GM18858 (cell line): ENCODE data around the gene KCNJ9.
A peak's percentile ranks its signal among the peaks of the same experiment; 100 is the strongest.

Experiments used
- ATAC-seq: cut with Tn5 transposase; IDR thresholded peaks from one replicate; pipeline ENCODE4 v1.9.1; 2021; ENCODE audit not compliant: unreplicated experiment

KCNJ9 gene

GRCh38 chr1:160087118-160087662 lies 5.9 kb downstream of the KCNJ9 start:
- no peak for ATAC-seq

- no peak for ATAC-seq
Observed at GRCh38 chr1:160089883-160090282, 8.5 kb downstream of the KCNJ9 start.

DNA sequence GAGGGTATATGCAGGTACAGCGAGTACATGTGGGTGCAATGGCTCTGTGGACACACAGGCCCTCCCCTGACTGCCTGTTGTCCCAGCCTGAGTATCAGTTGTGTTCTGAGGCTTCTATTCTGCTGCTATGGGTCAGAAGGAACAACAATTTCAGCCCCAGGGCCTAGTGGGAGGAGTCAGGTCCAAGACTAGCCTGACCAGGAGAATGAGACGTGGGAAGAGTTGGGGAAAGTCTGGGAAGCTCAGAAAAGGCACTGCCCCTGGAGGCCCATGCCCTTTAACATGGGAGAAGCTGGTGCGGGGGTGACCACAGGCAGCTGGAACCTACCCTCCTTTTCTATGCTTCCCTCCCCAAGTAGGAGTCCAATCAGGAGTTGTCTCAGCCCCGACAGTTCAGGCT lies 9.4 kb downstream of the KCNJ9 start:
- ATAC-seq, result no peak

- ATAC-seq, result no peak
Observed at GRCh38 chr1:160091666-160092223, 10.4 kb downstream of the KCNJ9 start.

DNA sequence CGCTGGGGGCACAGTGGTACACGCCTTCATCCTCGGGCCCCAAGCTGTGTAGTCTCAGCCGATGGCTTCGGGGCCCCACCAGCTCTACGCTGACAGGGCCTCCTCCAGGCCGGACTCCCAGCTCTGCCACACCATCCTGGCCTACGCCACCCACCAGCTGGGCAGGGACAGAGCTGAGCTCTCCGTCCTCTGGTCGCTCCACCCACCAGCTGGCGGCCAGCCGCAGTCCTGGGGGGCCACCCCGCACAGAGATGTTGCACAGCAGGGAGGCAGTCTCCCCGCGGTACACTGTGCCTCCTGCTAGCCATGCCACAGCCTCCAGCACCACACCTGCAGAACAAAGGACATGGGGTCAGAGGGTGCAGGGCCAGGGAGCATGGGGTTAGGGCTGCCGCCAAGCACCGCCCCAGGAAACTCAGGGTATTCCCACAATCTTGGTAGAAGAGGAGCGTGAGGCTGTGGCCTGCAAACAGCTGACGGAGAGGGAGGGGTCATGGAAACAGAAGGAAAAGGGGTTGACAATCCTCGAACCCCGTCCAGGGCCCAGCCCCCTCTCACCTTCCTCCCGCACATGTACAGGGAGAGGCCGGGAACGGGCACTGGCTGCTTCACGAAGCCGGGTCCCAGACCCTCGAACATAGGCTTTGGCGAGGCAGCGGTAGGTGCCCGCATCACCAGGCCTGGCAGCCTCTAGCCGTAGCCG lies 11.2 kb downstream of the KCNJ9 start:
- no peak for ATAC-seq

GRCh38 chr1:160093069-160093395 lies 11.7 kb downstream of the KCNJ9 start:
- ATAC-seq, result no peak

- ATAC-seq, result no peak
Observed at GRCh38 chr1:160093624-160094290, 12.4 kb downstream of the KCNJ9 start.

DNA sequence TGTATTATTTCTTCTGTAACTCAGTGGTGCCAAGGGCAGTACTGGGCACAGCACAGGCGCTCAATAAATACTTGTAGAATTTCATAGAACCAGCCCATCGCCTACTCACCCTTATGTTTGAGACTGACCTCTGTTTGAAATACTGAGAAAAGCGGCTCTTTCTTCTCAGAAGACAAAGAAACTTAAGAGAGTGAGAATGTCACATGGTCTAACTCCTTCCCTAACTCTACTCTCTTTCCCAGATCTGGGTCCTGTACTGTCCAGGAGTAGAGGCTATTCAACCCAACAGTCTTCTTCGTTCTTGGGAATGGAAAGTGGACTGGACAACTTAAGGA lies 12.9 kb downstream of the KCNJ9 start:
- no peak for ATAC-seq

DNA sequence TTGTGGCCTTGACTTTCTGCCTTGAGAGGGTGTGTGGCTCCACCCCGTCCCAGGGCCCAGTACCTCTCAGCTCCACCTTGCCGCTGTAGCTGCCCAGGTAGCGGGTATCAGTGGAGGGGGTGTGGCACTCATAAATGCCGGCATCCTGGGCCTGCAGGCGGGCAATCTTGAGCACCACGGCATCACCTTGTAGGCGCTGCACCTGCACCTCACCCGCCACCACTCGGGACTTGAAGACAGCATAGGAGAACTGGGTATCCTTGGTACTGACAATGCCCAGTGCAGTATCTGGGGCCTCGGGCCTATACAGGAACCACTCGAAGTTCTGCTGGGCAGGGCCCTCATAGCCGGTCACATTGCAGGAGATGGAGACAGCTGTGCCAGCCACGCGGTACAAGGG lies 13.5 kb downstream of the KCNJ9 start:
- ATAC-seq, result no peak

GRCh38 chr1:160095382-160096105 lies 14.2 kb downstream of the KCNJ9 start:
- ATAC-seq, result no peak

DNA sequence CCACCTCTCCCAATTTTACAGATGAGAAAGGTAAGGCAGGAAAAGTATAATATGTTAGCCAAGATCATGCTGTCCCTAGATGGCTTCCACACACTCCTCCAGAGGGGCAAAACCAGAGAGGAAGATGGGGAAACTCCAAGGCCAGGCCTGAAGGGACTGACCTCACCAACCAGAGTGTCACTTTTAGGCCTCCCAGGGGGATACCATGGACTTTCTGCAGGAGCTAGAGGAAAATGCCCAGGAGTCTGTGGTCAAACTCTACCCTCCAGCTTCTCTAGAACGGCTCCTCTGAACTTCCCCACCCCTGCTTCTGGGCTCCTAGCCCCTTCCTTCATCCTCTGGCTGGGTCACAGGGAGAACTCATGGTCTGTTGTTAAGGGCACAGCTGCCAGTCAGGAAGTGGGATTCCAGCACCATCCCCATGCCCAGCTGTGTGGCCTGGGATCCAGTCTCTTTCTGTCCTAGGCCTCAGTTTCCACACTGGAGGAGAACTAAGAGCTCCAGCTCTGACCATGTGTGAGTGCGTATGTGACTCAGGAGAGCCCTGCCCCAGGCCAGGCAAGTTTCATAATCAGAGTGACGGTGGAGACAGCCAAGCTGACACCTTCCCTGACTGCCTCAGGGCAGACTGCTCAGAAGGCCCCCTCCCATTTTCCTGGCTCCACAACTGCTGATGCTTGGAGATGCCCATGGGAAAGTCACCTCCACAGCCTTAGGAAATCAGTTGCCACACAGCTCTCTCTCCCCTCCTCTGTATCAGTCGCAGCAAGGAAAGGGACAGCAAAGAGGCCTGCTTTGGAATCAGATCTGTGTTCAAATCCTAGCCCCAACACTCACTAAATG lies 15.2 kb downstream of the KCNJ9 start:
- no peak for ATAC-seq

DNA sequence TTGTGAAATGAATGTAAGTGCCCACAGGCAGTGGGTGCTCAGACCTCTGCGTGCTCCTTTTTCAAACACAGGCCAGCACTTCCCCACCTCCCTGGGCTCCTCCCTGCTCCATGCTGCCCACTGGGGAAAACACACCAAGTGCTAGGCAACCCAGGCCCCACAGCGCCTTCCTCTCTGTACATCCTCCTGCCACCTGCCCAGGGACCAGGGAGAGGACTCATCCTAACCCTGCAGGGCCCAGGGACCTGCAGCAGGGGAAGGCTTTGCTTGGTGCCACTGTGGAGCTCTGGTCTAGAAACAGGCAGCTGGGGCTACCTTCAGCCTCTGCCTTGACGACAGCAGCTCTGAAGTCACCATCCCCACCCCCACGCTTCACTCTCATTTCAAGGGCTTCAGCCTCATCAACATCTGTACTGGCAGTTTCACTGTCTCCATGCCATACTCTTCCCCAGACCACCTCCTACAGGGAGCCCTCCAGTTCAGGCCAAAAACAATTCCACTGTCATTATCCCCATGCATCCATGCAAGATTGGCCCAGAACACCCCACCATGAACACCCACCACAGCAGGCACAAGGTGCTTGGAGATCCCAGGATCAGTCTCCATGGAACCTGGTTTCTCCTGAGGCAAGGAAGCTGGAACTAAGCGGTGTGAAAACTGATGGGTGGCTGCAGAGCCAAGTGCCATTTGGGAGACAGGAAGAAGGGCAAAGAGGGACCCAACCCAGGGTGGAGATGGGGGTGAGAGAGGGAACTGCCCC lies 16.0 kb downstream of the KCNJ9 start:
- no peak for ATAC-seq

DNA sequence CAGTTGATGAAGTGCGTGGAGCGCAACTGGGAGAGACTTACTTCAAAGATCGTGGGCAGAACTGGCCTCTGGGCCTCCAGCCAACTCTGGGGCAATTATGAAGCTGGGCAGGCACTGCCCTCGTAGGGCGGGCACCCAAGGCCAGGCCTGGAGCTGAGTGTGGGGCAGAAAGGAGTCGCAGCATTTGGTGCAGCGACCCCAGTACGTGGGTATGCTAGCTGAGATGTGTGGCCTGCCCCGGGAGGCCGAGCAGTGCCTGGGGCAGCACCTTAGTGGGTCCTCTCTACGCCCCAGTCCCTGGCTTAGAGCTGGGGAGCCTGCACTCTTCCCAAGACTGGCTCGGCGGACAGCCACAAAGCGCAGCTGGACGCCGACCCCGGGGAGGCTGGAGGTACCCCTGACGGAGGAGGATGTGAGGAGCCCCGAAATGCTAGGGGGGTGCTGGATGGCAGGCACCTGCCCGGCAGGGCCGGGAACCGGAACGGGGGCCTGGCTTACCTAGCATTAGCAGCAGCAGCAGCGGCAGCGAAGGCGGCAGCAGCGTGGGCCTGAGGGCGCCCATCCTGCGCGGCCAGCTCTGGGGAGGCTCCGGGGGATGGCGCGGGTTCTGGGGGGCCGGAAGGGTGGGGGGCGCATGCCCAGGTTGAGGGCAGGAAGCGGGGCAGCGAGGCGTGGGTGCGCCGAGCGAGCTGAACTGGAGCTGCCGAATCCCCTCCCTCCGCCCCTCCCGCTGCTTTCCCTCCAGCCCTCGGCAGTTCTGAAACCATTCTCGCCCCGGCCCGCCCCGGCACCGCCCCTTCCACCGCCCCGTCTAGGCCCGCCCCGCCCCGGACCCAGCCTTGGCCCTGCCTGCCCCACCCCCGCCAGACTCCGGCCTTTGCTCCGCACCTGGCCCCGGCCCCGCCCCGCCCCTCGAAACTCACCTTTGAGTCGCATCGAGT lies 16.8 kb downstream of the KCNJ9 start, which contains the start of gene IGSF8:
TSS of gene IGSF8 (minus strand) at position 709 of the 941 bp plus-strand sequence. CDS start at position 562, 147 bp downstream.
- ATAC-seq, result no peak

- ATAC-seq, result peak; percentile 55
Observed at GRCh38 chr1:160098852-160099561, 17.7 kb downstream of the KCNJ9 start.

DNA sequence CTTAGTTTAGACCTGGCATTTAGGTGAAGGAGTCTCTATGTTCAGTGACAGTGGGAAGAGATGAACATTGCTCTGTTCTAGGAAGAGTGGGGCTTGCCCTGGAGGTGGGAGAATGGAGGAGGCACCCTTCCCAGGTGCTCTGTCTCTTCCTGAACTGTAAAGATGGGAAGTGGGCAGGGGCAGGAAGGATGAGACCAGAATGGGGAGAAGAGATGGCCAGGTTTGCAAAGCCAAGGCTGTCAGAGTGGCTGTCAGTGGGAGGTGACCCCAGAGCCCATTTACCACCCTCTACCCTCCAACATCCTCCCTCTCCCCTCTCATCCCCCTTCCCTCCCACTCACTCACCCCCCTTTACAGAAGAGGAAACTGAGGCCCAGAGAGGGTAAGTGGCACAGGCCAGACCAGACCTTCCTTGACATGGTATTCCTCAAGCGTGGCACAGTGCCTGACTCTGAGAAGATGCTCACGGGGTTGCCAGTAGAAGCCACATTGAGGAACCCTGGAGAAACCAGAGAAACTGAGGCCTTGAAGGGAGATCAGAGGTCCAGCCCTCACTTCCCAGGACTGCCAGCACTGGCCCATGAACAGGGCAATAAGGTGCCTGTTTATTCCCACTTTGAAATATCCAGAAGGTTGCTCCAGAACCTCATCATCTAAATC lies 18.5 kb downstream of the KCNJ9 start:
- no peak for ATAC-seq

DNA sequence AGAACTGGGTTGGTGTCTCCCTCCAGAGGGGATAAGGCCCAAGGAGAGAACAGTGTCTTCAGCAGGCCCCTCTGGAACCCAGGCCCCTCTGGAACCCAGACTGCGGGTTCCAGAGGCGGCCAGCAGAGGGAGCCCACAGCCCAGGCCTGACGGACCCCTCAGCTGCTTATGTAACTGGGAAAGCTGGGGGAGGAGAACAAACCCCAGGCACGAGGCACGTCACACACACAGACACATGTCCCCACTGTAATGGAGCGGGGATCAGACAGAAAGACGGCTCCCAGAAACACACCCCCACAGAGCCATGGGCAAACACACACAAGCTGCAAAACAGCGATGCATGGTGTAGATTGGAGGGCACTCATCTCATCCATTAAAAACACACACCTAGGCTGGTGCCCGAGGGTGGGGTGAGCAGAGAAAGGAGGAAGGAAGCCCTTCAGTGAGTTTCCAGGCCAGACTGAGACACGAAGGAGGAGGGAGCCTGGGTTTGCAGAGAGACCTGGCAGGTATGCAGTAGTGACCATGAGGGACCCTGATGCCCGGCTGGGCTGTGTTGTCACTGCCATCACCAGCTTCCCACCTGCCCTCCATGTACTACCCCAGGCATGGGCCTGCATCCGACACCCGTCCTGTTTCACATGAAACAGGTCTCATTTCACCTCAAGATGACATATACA lies 19.8 kb downstream of the KCNJ9 start:
- ATAC-seq, result no peak
